ENCODE data around the gene ZBTB9.

The ZBTB9 gene

GRCh38 chr6:33454009-33454946, at the start of gene ZBTB9:
TSS of gene ZBTB9 (plus strand) at chr6:33454576. CDS start at chr6:33455101, 525 bp downstream.
- peak; percentile 95 for DNase-seq (ENCODE audit: low spot score)

DNA sequence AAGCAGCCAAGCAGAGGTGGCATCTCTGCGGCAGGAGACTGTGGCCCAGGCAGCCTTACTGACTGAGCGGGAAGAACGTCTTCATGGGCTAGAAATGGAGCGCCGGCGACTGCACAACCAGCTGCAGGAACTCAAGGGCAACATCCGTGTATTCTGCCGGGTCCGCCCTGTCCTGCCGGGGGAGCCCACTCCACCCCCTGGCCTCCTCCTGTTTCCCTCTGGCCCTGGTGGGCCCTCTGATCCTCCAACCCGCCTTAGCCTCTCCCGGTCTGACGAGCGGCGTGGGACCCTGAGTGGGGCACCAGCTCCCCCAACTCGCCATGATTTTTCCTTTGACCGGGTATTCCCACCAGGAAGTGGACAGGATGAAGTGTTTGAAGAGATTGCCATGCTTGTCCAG, 49.5 kb upstream of the ZBTB9 start:
- DNase-seq (ENCODE audit: low spot score), result no peak

GRCh38 chr6:33405386-33405940, 48.9 kb upstream of the ZBTB9 start:
- no peak for DNase-seq (ENCODE audit: low spot score)

GRCh38 chr6:33406126-33406525, 48.2 kb upstream of the ZBTB9 start:
- no peak for DNase-seq (ENCODE audit: low spot score)

- DNase-seq (ENCODE audit: low spot score), result no peak
Observed at GRCh38 chr6:33407132-33407718, 47.2 kb upstream of the ZBTB9 start.

GRCh38 chr6:33410050-33410710, 44.2 kb upstream of the ZBTB9 start:
- peak; percentile 96 for DNase-seq (ENCODE audit: low spot score)

- DNase-seq (ENCODE audit: low spot score), result no peak
Observed at GRCh38 chr6:33410711-33411631, 43.4 kb upstream of the ZBTB9 start, which contains the start of gene PHF1. TSS of gene PHF1 (plus strand) at chr6:33411014. CDS start at chr6:33412264, 1,250 bp downstream.

- DNase-seq (ENCODE audit: low spot score), result no peak
Observed at GRCh38 chr6:33411632-33412005, 42.8 kb upstream of the ZBTB9 start.

- no peak for DNase-seq (ENCODE audit: low spot score)
Observed at GRCh38 chr6:33412140-33413009, 42.0 kb upstream of the ZBTB9 start.

DNA sequence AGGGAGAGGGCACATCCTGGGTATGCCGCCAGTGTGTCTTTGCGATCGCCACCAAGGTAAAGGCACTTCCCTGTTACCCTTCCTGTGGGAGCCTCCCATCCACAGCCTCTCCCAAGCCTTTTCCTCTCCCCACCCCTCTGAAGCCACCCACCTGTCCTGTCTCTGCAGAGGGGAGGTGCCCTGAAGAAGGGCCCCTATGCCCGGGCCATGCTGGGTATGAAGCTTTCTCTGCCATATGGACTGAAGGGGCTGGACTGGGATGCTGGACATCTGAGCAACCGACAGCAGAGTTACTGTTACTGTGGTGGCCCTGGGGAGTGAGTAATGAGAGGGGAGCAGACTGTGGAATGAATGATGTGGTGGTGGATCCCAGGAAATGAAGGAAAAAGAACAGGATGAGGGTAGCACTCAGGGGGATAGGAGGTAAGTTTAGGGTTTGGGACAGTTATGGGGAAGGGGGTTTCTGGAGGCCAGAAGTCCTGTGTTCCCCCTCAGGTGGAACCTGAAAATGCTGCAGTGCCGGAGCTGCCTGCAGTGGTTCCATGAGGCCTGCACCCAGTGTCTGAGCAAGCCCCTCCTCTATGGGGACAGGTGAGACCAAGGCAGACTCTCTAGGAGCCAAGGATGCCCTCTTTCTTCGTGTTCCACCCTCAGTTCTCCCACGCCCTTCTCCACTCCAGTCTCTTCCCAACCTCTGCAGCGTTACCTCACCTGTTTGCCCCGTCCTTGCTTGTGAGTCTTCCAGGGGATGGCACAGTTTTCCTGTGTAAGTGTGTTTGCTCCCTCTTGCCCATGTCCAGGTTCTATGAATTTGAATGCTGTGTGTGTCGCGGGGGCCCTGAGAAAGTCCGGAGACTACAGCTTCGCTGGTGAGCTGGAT, 40.9 kb upstream of the ZBTB9 start:
- no peak for DNase-seq (ENCODE audit: low spot score)

DNA sequence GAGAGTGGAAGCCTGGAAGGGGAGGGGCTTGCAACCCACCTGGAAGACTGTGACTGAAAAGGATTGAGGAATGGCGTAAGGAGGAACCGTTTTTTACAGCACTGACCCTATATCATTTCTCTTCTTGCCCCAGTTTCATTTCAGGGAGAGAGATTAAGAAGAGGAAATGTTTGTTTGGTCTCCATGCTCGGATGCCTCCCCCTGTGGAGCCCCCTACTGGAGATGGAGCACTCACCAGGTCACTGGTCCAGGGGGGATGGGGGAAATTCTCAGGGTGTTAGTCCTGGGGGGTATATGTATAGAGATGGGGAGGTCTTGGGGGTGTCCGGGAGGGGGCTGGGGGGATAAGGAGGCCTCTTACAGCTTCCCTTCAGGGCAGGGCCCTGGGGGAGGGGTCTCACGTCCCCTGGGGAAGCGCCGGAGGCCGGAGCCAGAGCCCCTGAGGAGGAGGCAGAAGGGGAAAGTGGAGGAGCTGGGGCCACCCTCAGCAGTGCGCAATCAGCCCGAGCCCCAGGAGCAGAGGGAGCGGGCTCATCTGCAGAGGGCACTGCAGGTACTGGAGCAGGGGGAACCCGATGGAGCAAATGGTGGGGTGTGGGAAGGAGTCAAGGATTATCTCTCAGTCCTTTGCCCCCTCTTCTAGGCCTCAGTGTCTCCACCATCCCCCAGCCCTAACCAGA, 39.6 kb upstream of the ZBTB9 start:
- no peak for DNase-seq (ENCODE audit: low spot score)

DNA sequence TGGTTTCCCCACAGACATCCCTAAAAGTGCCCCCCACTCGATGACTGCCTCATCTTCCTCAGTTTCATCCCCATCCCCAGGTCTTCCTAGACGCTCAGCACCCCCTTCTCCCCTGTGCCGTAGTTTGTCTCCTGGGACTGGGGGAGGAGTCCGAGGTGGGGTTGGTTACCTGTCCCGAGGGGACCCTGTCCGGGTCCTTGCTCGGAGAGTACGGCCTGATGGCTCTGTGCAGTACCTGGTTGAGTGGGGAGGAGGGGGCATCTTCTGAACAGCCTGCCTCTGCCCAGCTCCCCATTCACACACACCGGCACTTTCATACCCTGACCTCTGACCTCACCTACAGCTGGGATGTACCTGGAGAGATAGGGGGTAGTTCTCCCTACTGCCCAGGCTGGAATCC, 38.5 kb upstream of the ZBTB9 start:
- no peak for DNase-seq (ENCODE audit: low spot score)

DNA sequence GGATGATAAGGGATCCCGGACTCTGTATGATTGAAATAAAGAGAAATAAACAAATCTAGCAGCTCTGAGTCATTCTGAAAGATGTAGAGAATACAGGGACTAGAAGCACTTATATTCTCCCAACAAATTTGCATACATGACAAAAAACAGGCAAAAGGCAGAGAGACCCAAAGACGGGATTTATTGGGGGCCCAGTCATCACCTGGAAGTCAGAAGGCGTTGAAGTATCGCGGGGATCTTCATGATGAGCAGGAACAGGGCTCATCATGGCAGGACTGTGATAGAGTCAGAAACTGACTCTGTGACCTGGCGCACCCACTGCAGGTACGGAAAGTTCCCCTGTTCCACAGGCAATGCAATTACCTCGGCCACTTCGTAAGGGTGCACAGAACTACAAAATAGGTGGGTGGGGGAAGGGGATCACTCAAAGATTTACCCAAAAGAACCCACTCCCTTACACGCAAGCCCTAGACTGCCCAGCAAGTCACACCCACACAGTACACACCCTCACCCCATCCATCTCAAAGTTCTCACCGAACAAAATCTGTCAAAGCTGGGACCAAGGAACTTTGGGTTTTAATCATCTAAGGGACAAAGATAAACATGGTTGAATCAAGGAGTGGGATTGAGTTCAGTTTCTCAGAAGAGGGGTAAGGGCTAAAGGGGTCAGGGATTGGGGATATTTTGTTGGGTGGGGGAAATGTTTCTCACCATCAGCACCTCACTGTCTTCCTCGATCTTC, 37.8 kb upstream of the ZBTB9 start:
- no peak for DNase-seq (ENCODE audit: low spot score)

DNA sequence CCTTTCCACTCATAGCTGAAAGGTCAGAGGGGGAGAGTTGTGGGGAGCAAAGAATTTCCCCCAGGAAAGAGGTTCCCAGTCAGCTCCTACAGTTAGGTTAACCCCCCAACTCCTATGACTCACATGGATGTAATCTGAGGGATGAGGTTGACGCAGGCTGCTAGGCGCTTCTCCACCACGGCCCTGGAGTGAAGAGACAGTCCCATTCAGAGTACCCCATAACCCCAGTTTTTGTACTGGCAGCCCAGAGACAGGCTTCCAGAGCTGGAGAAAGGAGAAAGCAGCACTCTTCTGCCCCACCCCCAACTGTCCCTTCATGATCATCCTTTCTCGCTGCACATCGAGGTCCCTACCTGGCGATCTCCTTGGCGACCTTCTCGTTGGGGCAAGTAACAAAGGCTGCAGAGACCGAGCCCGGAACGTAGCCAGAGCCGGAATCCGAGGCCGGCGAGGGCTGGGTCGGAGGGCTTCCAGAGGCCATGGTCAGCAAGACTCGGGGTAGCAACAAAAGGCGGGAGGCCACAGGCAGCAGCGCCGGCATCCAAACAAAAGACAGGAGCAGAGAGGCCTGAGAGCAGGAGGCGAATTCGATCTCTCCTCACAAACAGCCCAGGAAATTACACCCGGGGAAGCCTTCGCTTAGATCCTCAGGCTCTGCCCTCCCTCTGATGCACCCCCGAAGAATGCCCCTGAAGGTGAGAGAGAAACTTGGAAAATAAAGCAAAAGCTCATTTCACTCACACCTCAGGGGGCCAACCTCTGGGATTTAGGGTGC, 37.1 kb upstream of the ZBTB9 start:
- no peak for DNase-seq (ENCODE audit: low spot score)

DNA sequence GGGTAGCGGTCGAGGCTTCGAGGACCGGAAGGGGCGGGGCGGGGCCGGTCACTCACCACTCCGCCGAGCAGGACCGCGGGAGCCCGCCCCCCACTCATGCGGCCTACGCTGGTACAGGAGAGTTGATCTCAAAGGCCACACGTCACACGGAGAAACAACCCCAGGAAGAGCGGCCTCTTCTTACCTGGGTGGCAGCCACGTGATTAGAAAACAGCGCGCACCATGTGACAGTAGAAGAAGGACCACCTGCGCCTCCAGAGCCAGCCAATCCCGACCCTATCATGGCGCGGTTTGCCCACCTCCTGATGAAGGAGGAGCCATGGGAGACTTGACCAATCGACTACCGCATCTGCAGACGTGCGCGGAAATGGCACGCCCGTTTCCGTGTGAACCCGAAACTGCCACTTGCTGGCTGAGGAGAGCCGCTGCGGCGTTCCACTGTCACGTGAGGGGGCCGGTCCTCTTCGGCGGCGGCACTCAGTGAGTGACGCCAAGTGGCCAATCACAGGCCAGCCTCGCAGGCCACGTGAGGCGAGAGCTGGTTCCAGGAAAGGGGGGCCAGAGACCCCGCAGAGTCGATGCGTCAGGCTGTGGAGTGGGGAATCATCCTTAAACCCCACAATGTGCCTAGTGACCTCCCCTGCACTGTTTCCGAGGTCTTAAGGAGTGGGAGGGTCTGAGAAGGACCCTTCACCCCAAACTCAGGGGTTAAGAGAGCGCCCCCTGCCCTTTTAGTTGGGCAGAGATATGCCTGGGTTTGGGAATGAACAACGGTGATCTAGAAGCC, 36.3 kb upstream of the ZBTB9 start, which contains the start of gene CUTA:
Gene CUTA (minus strand): TSS at position 205 of the 787 bp plus-strand sequence. CDS start 107 bp downstream, at position 98.
- DNase-seq (ENCODE audit: low spot score), result peak; percentile 100

GRCh38 chr6:33418690-33419291, 35.6 kb upstream of the ZBTB9 start:
- no peak for DNase-seq (ENCODE audit: low spot score)

Data from globus pallidus (tissue), 1 donor.